HT1080 (cell line): ENCODE results near the gene SLC2A13. TPM values are rescaled to one million over a fixed set of nuclear protein-coding genes. Genes with fewer than 3 reads are reported as not detected.
"Not testable (repeated sequence)": the region's sequence is repeated elsewhere in the genome, so short reads cannot be mapped to it uniquely, and the experiment has no call there.

Experiments used
- DNase-seq: peaks from one replicate; pipeline ENCODE4 v3.0.0-alpha.2; 2015; ENCODE audit warnings: low read depth
- total RNA-seq: library from RNA; depleted of rRNA; stranded (reverse); fragments of >200 nt; shearing (Covaris generic); gene quantifications from 2 replicates; pipeline ENCODE4 v1.2.3, GENCODE V29; 2014

Gene SLC2A13
- total RNA-seq, 1 experiment from 2014 or later = 6.9 TPM

- DNase-seq = no peak
Observed at GRCh38 chr12:40106202-40106533, 287 bp upstream of the SLC2A13 start.

GRCh38 chr12:40105265-40105514 is 691 bp downstream of the SLC2A13 start:
- DNase-seq = no peak

- DNase-seq = peak; percentile 16
Observed at GRCh38 chr12:40104461-40105264, 1.2 kb downstream of the SLC2A13 start.

- no peak for DNase-seq
Observed at GRCh38 chr12:40103043-40103442, 2.8 kb downstream of the SLC2A13 start.

- no peak for DNase-seq
Observed at GRCh38 chr12:40101747-40102146, 4.1 kb downstream of the SLC2A13 start.

GRCh38 chr12:40099423-40099853 is 6.4 kb downstream of the SLC2A13 start:
- DNase-seq = no peak

- DNase-seq = no peak
Observed at GRCh38 chr12:40098406-40099145, 7.3 kb downstream of the SLC2A13 start.

- no peak for DNase-seq
Observed at GRCh38 chr12:40093512-40093911, 12.4 kb downstream of the SLC2A13 start.

- no peak for DNase-seq
Observed at GRCh38 chr12:40086471-40086870, 19.4 kb downstream of the SLC2A13 start.

- no peak for DNase-seq
Observed at GRCh38 chr12:40078266-40078665, 27.6 kb downstream of the SLC2A13 start.

- DNase-seq = no peak
Observed at GRCh38 chr12:40075458-40075857, 30.4 kb downstream of the SLC2A13 start.

GRCh38 chr12:40068416-40068815 is 37.5 kb downstream of the SLC2A13 start:
- DNase-seq = no peak

GRCh38 chr12:40065636-40066035 is 40.2 kb downstream of the SLC2A13 start:
- no peak for DNase-seq

GRCh38 chr12:40063414-40063813 is 42.5 kb downstream of the SLC2A13 start:
- peak; percentile 6 for DNase-seq

- peak; percentile 30 for DNase-seq
Observed at GRCh38 chr12:40058721-40059190, 47.1 kb downstream of the SLC2A13 start.

GRCh38 chr12:40056373-40056772 is 49.5 kb downstream of the SLC2A13 start:
- DNase-seq = no peak

GRCh38 chr12:40055776-40056175 is 50.1 kb downstream of the SLC2A13 start:
- DNase-seq = no peak

GRCh38 chr12:40055228-40055579 is 50.7 kb downstream of the SLC2A13 start:
- DNase-seq = no peak

GRCh38 chr12:40054555-40055227 is 51.2 kb downstream of the SLC2A13 start:
- DNase-seq = peak; percentile 22

- DNase-seq = no peak
Observed at GRCh38 chr12:40049268-40049667, 56.6 kb downstream of the SLC2A13 start.

GRCh38 chr12:40047002-40047401 is 58.9 kb downstream of the SLC2A13 start:
- DNase-seq = not testable (repeated sequence)

GRCh38 chr12:40045656-40046055 is 60.2 kb downstream of the SLC2A13 start:
- no peak for DNase-seq
